Activated naive CD4-positive, alpha-beta T cell treated with anti-CD3 and anti-CD28 coated beads, Interleukin-2, amount 50 U/mL, for 72 hours (primary cell): ENCODE results near the gene CDKAL1. TPM values are rescaled to one million over a fixed set of nuclear protein-coding genes. Genes with fewer than 3 reads are reported as not detected.

Experiments used
- ATAC-seq, 2 donors: fragments of 150-1000 bp; cut with Tn5 transposase; 2 replicates each; pipeline ENCODE4 v1.10.0; 2021; ENCODE audit warnings: mild to moderate bottlenecking in 2 of 2, moderate library complexity in 2 of 2
- DNase-seq, 2 donors: peaks; one replicate each; pipeline ENCODE4 v3.0.0; 2021 to 2022; ENCODE audit warnings: low spot score in 2 of 2
- H3K27ac Mint-ChIP-seq, 2 donors: one replicate each; pipeline ENCODE4 v1.8.0; 2022; ENCODE audit warnings: mild to moderate bottlenecking in 2 of 2, mixed read lengths in 2 of 2
- H3K36me3 Mint-ChIP-seq, 2 donors: one replicate each; pipeline ENCODE4 v1.8.0; 2022; ENCODE audit warnings: mixed read lengths in 2 of 2
- H3K9me3 Mint-ChIP-seq, 2 donors: one replicate each; pipeline ENCODE4 v1.8.0; 2022; ENCODE audit warnings: mixed read lengths in 2 of 2
- total RNA-seq, 2 donors: library from RNA; stranded (reverse); gene quantifications; one replicate each; pipeline ENCODE4 v1.2.3, GENCODE V29; 2022

CDKAL1 gene
- total RNA-seq, 2 donors from 2014 or later = 24.5 to 30.3 TPM

- no peak for DNase-seq
- peaks cover 0 to 4% of the 10 kb centered on the region in 2 donors for H3K9me3 Mint-ChIP-seq
- peaks cover 0 to 14% of the 10 kb centered on the region in 2 donors for H3K36me3 Mint-ChIP-seq
- ATAC-seq = no peak
- H3K27ac Mint-ChIP-seq = no peak overlapping the region
These were observed 165.1 kb downstream of the CDKAL1 start for GRCh38 chr6:20699402-20699801.

DNA sequence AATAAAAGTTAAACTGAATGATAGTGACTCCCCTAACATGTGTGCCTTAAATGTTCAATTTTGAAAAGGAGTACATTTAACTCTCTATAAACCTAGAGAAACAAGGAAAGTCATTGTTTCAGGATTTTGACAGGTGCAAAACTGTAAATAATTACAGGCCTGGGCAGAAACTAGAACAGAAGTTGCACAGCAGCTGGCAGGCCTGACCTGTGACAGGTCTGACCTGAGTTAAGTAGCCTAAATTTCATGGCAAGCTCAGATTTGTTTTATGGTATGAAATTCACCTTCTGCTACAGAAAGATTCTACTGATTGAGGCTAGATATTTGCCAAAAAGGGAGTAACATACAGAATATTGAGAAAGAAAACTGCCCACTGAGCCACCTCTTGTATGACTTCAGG, 166.1 kb downstream of the CDKAL1 start:
- DNase-seq = no peak
- ATAC-seq = no peak
- no peak overlapping the region for H3K27ac Mint-ChIP-seq
- peaks cover 0 to 10% of the 10 kb centered on the region in 2 donors for H3K36me3 Mint-ChIP-seq
- peaks cover 0 to 4% of the 10 kb centered on the region in 2 donors for H3K9me3 Mint-ChIP-seq

DNA sequence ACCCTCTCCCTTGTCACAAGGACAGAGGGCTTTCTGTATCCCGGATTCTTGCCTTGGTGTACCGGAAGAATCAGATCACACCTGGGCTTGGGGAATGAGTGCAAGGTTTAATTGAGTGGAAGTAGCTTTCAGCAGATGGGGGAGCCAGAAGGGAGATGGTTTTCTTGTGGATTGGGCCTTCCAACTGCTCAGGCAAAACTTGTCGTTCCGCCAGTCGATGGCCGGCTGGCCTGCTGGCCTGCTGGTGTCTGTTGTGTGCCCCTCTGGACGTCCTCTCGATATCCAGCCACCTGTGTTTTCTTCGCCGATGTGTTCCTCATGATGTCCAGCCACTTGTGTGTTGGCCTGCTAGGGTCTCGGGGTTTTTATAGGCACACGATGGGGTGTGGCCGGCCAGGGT, 168.1 kb downstream of the CDKAL1 start:
- Mint-ChIP-seq H3K36me3 (peaks cover 0 to 10% of the 10 kb centered on the region in 2 donors), H3K9me3 (peaks cover 0 to 4% of the 10 kb centered on the region in 2 donors), H3K27ac (no peak overlapping the region)
- DNase-seq = no peak
- ATAC-seq = no peak

GRCh38 chr6:20703049-20703448, 168.8 kb downstream of the CDKAL1 start:
- peaks cover 0 to 10% of the 10 kb centered on the region in 2 donors for H3K36me3 Mint-ChIP-seq
- H3K9me3 Mint-ChIP-seq = peaks cover 0 to 4% of the 10 kb centered on the region in 2 donors
- ATAC-seq (no peak), DNase-seq (no peak)
- peak overlapping the region in 1 of 2 donors; percentile 62 for H3K27ac Mint-ChIP-seq

DNA sequence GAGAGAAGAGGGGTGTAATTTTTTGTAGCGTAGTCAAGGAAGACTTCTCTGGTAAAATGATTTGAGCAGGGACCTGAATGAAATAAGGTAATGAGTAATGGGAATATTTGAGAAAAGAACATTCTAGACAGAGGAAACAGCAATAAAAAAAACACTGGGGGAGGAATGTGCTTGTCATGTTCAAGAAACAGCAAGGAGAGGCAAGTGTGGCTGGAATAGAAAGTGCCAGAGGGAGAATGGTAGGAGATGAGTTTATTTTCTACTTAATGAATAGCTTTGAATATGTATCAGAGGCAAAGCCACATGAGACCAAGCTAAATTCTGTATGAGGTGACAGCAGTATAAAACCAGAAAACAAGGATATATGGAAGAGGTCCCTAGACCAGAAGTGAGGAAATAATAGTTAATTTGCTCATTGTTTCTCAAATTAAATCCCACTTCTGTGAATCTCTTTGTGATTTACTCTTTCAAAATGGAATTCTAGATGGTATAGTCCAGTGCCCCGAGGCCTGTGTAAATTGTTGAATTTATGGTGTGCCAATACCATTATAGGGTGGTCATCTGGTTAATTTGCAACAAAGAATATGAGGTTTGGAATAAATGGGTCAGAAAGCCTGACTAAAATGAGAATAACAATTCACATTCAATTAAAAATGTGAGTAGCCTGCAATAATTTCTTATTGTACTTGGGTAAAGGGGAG, 170.2 kb downstream of the CDKAL1 start:
- Mint-ChIP-seq H3K27ac (no peak overlapping the region), H3K9me3 (peaks cover 0 to 4% of the 10 kb centered on the region in 2 donors), H3K36me3 (peaks cover 0 to 4% of the 10 kb centered on the region in 2 donors)
- DNase-seq (no peak), ATAC-seq (no peak)

DNA sequence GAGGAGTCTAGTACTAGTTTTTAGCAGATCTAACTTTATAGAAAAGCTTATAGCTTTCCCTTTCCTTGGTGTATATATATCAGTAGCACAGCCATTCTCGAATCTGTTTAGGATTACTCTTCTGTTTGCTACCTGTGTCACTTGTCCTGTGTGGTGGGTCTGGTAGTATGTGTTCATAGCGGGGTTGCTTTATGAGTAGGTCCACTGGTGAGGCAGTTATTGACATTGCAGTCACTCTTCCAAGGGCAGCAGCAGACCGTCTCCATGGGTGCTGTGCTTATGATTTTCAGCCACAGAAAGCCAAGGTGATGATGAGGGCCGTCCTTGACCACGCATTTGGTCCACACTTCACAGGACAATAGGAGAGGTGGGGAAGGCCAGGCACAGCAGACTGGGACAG, 171.5 kb downstream of the CDKAL1 start:
- Mint-ChIP-seq H3K36me3 (peaks cover 0 to 4% of the 10 kb centered on the region in 2 donors), H3K27ac (no peak overlapping the region), H3K9me3 (peaks cover 0 to 4% of the 10 kb centered on the region in 2 donors)
- DNase-seq (no peak), ATAC-seq (peak; percentile 58 to 79)

DNA sequence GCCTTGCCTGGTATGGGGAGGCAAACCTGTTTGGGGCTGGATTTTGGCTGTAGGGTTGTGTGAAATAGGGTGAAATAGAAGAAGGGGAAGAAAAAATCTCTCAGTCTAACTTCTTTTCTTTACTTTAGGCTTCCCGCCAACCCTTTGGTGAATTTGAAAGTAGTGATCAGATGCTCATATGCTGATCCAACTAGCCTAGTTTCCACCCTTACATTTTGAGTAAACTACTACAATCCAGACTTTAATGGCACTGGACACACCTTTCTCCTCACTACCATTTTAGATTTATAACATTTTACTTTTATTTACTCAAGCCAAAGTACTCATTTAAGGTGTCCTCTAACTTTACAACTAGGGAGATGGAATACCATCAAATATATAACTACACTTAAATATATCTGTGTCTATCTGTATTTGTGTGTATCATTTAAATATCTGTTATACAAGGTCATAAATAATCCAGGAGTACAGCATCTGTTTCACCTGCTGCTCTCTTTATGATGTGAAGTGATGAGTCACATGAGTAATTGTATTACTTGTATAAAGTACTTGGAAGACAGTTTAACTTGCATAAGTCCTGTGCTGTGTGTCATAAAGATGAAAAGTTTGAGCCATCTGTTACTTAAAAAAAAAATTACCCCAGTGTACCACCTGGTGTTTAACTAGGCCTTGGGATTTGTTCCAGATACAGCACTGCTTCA, 172.1 kb downstream of the CDKAL1 start:
- peaks cover 0 to 4% of the 10 kb centered on the region in 2 donors for H3K9me3 Mint-ChIP-seq
- peaks cover 0 to 4% of the 10 kb centered on the region in 2 donors for H3K36me3 Mint-ChIP-seq
- ATAC-seq (peak; percentile 69 to 74), DNase-seq (no peak)
- H3K27ac Mint-ChIP-seq = peak overlapping the region in 1 of 2 donors; percentile 87

- Mint-ChIP-seq H3K27ac (peak overlapping the region in 1 of 2 donors; percentile 44), H3K36me3 (peaks cover 0 to 8% of the 10 kb centered on the region in 2 donors), H3K9me3 (peaks cover 0 to 4% of the 10 kb centered on the region in 2 donors)
- no peak for ATAC-seq
- no peak for DNase-seq
These were observed 172.8 kb downstream of the CDKAL1 start for GRCh38 chr6:20706939-20707485.

DNA sequence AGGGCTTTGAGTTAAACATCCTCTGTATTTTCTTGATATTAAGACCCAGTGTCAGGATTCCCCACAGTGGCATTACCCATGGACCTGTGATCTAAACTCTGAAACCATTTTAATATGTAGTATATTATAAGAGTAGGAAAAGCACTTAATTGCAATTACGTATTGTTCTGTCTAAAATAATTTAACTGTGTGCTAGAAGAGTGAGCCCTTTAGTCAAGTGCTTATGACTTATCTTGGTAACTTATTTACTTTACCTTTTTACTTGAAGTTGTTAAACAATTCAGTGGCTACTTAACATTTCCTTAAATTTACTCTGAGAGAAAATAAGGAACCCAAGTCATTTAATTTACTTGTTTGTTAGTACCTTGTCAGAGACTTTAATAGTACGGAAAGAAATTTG, 173.6 kb downstream of the CDKAL1 start:
- peaks cover 0 to 8% of the 10 kb centered on the region in 2 donors for H3K36me3 Mint-ChIP-seq
- DNase-seq = no peak
- H3K9me3 Mint-ChIP-seq = peaks cover 0 to 1% of the 10 kb centered on the region in 2 donors
- no peak for ATAC-seq
- H3K27ac Mint-ChIP-seq = no peak overlapping the region

DNA sequence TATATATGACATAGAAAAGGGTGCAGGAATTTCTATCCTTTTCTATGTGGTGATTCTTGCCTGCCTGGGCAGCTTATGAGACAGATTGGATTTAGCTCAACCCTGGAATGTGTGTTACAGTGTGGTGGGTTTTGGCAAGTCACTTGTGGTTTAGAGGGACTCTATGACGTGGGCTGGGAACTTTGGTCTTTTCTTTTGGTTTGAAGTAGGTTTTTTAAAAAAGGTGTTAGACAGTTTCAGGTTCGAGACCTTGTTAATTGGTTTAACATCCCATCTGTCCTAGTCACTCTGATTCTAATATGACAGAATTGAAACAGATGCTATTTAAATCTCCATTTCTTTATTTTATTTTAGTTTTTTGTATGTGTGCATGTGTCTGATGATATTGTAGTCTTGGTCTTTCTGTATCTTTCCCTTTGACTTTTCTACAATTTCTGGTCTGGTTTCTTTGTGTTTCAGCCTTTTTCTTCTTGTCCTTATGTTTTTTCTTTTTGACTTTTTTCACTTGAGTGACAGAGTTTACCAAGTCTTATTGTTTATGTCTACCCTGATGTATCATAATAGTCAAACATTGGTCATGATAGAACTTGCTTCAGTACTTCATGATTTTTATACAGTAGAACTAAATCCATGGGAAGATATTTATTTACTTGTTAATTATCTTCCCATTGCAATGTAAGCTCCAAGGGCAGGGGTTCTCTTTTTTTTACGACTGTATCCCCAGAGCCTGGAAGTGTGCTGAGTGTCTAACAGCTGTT, 174.3 kb downstream of the CDKAL1 start:
- peak; percentile 63 to 83 for ATAC-seq
- Mint-ChIP-seq H3K27ac (no peak overlapping the region), H3K9me3 (no peaks in the 10 kb centered on the region), H3K36me3 (peaks cover 0 to 8% of the 10 kb centered on the region in 2 donors)
- peak in 1 of 2 donors; percentile 33 for DNase-seq

DNA sequence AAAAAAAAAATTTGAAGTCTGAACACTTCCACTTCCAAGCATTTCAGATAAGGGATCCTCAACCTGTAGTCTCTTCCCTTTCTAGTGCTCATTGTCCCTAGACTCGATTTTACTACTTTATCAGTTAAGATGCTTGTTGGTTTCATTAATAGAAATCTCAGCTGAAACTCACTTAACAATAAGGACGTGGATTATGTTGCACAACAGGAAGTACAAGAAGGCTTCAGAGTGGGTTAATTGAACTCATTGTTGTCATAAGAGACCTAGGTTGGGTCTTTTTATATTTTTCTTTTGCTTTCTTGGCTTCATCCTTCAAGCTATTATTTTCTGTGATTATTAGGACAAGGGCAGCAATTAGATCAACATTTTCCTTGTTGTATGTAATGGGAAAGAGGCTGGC, 175.2 kb downstream of the CDKAL1 start:
- Mint-ChIP-seq H3K36me3 (peaks cover 0 to 8% of the 10 kb centered on the region in 2 donors), H3K27ac (no peak overlapping the region), H3K9me3 (no peaks in the 10 kb centered on the region)
- DNase-seq (no peak), ATAC-seq (no peak)

DNA sequence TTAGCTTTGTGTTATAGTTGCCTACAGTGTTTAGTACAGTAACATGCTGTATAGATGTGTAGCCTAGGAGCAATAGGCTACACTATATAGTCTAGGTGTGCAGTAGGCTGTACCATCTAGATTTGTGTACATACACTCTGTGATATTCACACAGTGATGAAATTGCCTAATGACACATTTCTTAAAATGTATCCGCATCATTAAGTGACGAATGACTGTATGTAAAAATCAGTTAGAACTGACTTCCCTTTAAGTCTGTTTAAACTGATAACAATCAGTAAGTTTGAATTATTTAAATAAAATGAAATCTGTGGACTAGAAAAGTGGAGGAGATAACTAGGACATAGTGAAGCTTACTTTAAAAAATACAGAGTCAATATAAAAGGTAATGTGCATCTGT, 176.1 kb downstream of the CDKAL1 start:
- ATAC-seq = no peak
- H3K27ac Mint-ChIP-seq = no peak overlapping the region
- H3K9me3 Mint-ChIP-seq = no peaks in the 10 kb centered on the region
- H3K36me3 Mint-ChIP-seq = peaks cover 0 to 8% of the 10 kb centered on the region in 2 donors
- DNase-seq = no peak

- peak in 1 of 2 donors; percentile 6 for ATAC-seq
- Mint-ChIP-seq H3K36me3 (peaks cover 0 to 8% of the 10 kb centered on the region in 2 donors), H3K27ac (no peak overlapping the region), H3K9me3 (no peaks in the 10 kb centered on the region)
- no peak for DNase-seq
These were observed 177.3 kb downstream of the CDKAL1 start for GRCh38 chr6:20711518-20711917.

GRCh38 chr6:20712011-20712410, 177.8 kb downstream of the CDKAL1 start:
- Mint-ChIP-seq H3K27ac (no peak overlapping the region), H3K36me3 (peaks cover 0 to 8% of the 10 kb centered on the region in 2 donors), H3K9me3 (no peaks in the 10 kb centered on the region)
- ATAC-seq (no peak), DNase-seq (no peak)

DNA sequence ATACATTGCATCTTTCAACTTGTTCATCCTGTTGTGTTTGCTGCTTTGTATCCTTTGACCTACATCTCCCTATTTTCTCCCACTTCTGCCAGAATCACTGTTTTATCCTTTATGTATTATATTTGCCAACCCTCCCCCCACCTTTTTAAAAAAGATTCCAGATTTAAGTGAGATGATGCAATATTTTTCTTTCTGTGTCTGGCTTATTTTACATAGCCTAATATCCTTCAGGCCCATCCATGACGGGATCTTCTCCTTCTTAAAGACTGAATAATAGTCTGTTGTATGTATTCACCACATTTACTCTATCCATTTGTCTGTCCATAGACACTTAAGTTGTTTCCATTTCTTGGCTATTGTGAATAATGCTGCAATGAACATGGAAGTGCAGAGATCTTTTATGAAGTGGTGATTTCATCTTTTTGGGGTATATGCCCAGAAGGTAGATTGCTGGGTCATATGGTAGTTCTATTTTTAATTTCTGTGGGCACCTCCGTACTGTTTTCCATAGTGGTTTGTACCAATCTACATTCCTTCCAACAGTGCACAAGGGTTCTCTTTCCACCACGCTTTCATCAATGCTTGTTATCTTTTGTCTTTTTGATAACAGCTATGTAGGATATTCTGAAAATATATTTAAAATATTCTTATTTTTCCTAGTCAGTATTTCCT, 181.0 kb downstream of the CDKAL1 start:
- ATAC-seq (no peak), DNase-seq (no peak)
- peaks cover 0 to 8% of the 10 kb centered on the region in 2 donors for H3K36me3 Mint-ChIP-seq
- H3K9me3 Mint-ChIP-seq = no peaks in the 10 kb centered on the region
- H3K27ac Mint-ChIP-seq = no peak overlapping the region

GRCh38 chr6:20716865-20717264, 182.6 kb downstream of the CDKAL1 start:
- Mint-ChIP-seq H3K27ac (no peak overlapping the region), H3K36me3 (peaks cover 0 to 6% of the 10 kb centered on the region in 2 donors), H3K9me3 (no peaks in the 10 kb centered on the region)
- DNase-seq (no peak), ATAC-seq (peak; percentile 26 to 69)
